LNCaP clone FGC (cell line): ENCODE measurements around the gene ETV6.

ENCODE experiments used
- DNase-seq: peaks from one replicate; pipeline ENCODE4 v3.0.0-alpha.2; 2011; ENCODE audit warnings: low read depth
- H3K4me3 ChIP-seq: 2 replicates; pipeline ENCODE4 v1.5.1; 2011; ENCODE audit warnings: mild to moderate bottlenecking, low read depth, low read length, control low read depth
- CTCF ChIP-seq: IDR thresholded peaks from 2 replicates; pipeline ENCODE4 v1.5.1; 2012; ENCODE audit warnings: mild to moderate bottlenecking; ENCODE audit not compliant: control insufficient read depth, insufficient read depth; ENCODE audit errors: extremely low read depth

The ETV6 gene

DNA sequence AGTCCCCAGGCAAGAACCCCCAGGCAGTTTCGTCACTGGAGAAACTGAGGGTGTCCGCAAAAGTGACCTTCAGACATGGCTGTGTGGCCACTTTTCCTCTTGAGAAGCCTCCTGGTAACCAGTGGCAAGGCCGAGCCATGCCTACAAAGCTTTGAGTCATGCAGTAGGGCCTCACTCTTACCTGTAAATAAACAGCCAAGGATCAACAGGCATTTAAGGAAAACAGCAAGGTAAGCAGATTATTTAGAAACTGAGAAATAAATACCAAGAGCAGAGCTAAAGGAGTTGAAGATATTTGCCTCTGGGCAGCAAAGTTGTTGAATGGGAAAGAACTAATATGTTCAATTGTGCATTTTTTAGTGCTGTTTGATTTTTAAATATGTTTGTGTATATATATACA is 280.2 kb downstream of the ETV6 start:
- no peak for DNase-seq
- no peak overlapping the region for H3K4me3 ChIP-seq
- TF ChIP-seq CTCF, result no peak

- no peak for DNase-seq
- H3K4me3 ChIP-seq, result no peak overlapping the region
- TF ChIP-seq CTCF, result no peak
Measured at GRCh38 chr12:11939223-11939622, 289.7 kb downstream of the ETV6 start.

- DNase-seq, result no peak
- H3K4me3 ChIP-seq, result no peak overlapping the region
Measured at GRCh38 chr12:11941606-11942337, 292.3 kb downstream of the ETV6 start.

GRCh38 chr12:11943919-11944700 is 294.6 kb downstream of the ETV6 start:
- no peak for DNase-seq
- no peak overlapping the region for H3K4me3 ChIP-seq
- no peak for TF ChIP-seq CTCF

More at GRCh38 chr12:11941606-11942337, 292.3 kb downstream of the ETV6 start:
- TF ChIP-seq CTCF, result no peak
